K562 (cell line): Measurements from ENCODE around the gene RIT2.

Experiments
- CTCF ChIP-seq, 3 experiments: IDR thresholded peaks in 2 of 3; conservative IDR thresholded peaks in 1 of 3; 2 replicates each; pipeline ENCODE4 v1.5.1; 2011 to 2012; ENCODE audit warnings: low read length in 3 of 3, mild to moderate bottlenecking in 3 of 3, control low read depth in 2 of 3, improper control_type of control experiment in 1 of 3, inconsistent platforms in 1 of 3, low read depth in 1 of 3, mixed read lengths in 1 of 3, moderate library complexity in 1 of 3; ENCODE audit not compliant: insufficient read depth in 2 of 3
- FOXK1 ChIP-seq: sonication (generic); formaldehyde crosslinking; IDR thresholded peaks from 2 replicates; pipeline ENCODE4 v1.8.0; 2022; ENCODE audit warnings: missing genetic modification reagents, mild to moderate bottlenecking, borderline replicate concordance
- GATAD2A ChIP-seq: fragments of 450-650 bp; IDR thresholded peaks from 2 replicates; pipeline ENCODE4 v1.6.1; 2017
- RFX5 ChIP-seq: IDR thresholded peaks from 2 replicates; pipeline ENCODE4 v1.6.1; 2011; ENCODE audit warnings: low read depth, mild to moderate bottlenecking, improper control_type of control experiment, low read length
- TF ChIP-seq, protein P1 (sequence below): fragments of 450-650 bp; IDR thresholded peaks from 2 replicates; pipeline ENCODE4 v1.7.1; 2018; ENCODE audit warnings: mild to moderate bottlenecking, low read depth; ENCODE audit not compliant: partially characterized antibody

GRCh38 chr18:42860548-42860947, 254.9 kb downstream of the RIT2 start:
- TF ChIP-seq RFX5 (no peak), GATAD2A (no peak), FOXK1 (CRISPR knock-in tag) (no peak), CTCF (IDR thresholded peaks at IDR 0.05 in 2 of 3, conservative IDR thresholded peaks at IDR 0.05 in 1 of 3; ENCODE audit: insufficient read depth in 2 of 3, low read depth in 1 of 3, low read length in 3 of 3) (no peak)
- TF ChIP-seq, protein P1, sequence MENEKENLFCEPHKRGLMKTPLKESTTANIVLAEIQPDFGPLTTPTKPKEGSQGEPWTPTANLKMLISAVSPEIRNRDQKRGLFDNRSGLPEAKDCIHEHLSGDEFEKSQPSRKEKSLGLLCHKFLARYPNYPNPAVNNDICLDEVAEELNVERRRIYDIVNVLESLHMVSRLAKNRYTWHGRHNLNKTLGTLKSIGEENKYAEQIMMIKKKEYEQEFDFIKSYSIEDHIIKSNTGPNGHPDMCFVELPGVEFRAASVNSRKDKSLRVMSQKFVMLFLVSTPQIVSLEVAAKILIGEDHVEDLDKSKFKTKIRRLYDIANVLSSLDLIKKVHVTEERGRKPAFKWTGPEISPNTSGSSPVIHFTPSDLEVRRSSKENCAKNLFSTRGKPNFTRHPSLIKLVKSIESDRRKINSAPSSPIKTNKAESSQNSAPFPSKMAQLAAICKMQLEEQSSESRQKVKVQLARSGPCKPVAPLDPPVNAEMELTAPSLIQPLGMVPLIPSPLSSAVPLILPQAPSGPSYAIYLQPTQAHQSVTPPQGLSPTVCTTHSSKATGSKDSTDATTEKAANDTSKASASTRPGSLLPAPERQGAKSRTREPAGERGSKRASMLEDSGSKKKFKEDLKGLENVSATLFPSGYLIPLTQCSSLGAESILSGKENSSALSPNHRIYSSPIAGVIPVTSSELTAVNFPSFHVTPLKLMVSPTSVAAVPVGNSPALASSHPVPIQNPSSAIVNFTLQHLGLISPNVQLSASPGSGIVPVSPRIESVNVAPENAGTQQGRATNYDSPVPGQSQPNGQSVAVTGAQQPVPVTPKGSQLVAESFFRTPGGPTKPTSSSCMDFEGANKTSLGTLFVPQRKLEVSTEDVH = no peak
